Natural killer cell (primary cell): Measurements from ENCODE around the gene CSRP1. TPM values are rescaled to one million over a fixed set of nuclear protein-coding genes. Genes with fewer than 3 reads are reported as not detected.

ENCODE experiments used
- ATAC-seq, 3 donors: fragments of 150-1000 bp in 2 of 3; fragments of 200-7000 bp in 1 of 3; cut with Tn5 transposase; 1 replicate in 1 of 3; 2 replicates in 2 of 3; pipeline ENCODE4 v1.10.0; 2021; ENCODE audit warnings: mild to moderate bottlenecking in 2 of 3, moderate library complexity in 2 of 3
- DNase-seq, 2 donors: peaks; one replicate each; pipeline versions ENCODE4 v3.0.0 to v3.0.0-alpha.2; 2013 to 2021; ENCODE audit warnings: mixed read lengths in 1 of 2
- H3K27ac ChIP-seq: one replicate; pipeline ENCODE4 v1.5.1; 2013; ENCODE audit warnings: mild to moderate bottlenecking, low read length
- H3K27me3 ChIP-seq: one replicate; pipeline ENCODE4 v1.6.1; 2013; ENCODE audit warnings: low read length; ENCODE audit not compliant: control insufficient read depth, insufficient read depth
- H3K36me3 ChIP-seq: one replicate; pipeline ENCODE4 v1.6.1; 2013; ENCODE audit warnings: low read length; ENCODE audit not compliant: control insufficient read depth, insufficient read depth
- H3K4me1 ChIP-seq: one replicate; pipeline ENCODE4 v1.6.1; 2013; ENCODE audit warnings: low read length; ENCODE audit not compliant: control insufficient read depth, insufficient read depth
- H3K4me3 ChIP-seq: one replicate; pipeline ENCODE4 v1.5.1; 2013; ENCODE audit warnings: low read length
- H3K9me3 ChIP-seq: one replicate; pipeline ENCODE4 v1.6.1; 2013; ENCODE audit warnings: low read length; ENCODE audit not compliant: control insufficient read depth, insufficient read depth
- H3K27ac Mint-ChIP-seq, 2 donors: one replicate each; pipeline ENCODE4 v1.8.0; 2022; ENCODE audit warnings: mild to moderate bottlenecking in 2 of 2, mixed read lengths in 2 of 2, moderate library complexity in 1 of 2
- H3K27me3 Mint-ChIP-seq, 2 donors: one replicate each; pipeline ENCODE4 v1.8.0; 2022; ENCODE audit warnings: low read depth in 2 of 2, mixed read lengths in 2 of 2
- H3K36me3 Mint-ChIP-seq: one replicate; pipeline ENCODE4 v1.8.0; 2022; ENCODE audit warnings: mixed read lengths
- H3K4me1 Mint-ChIP-seq, 2 donors: one replicate each; pipeline ENCODE4 v1.8.0; 2022; ENCODE audit warnings: mixed read lengths in 2 of 2
- H3K4me3 Mint-ChIP-seq: one replicate; pipeline ENCODE4 v1.8.0; 2022; ENCODE audit warnings: mild to moderate bottlenecking, moderate library complexity, mixed read lengths
- H3K9me3 Mint-ChIP-seq, 2 donors: one replicate each; pipeline ENCODE4 v1.8.0; 2022; ENCODE audit warnings: mixed read lengths in 2 of 2
- CTCF ChIP-seq: fragments of 200-600 bp; IDR thresholded peaks from one replicate; pipeline ENCODE4 v1.8.0; 2022; ENCODE audit warnings: antibody characterized with exemption
- WGBS: methylation state at CpG from one replicate; pipeline ENCODE4 v1.1.7; 2013; ENCODE audit warnings: missing lambda C conversion rate; ENCODE audit not compliant: insufficient coverage; 5-methylcytosine and 5-hydroxymethylcytosine counted together
- intact Hi-C: fragments of 100-400 bp; cut with micrococcal nuclease; formaldehyde crosslinking; loops from one replicate; pipeline ENCODE4 v1.14.2; 2022
- total RNA-seq, 4 donors: library from RNA; stranded (reverse); fragments of 120-200 nt in 1 of 4; gene quantifications; one replicate each; pipeline versions ENCODE4 v1.2.3 to v1.2.4, GENCODE V29; 2013 to 2022

The CSRP1 gene
- total RNA-seq, 3 donors from 2014 or later (not counting 1 experiment from before 2014, with no cell fraction given): 36.9 to 48.4 (median 44.1) TPM

GRCh38 chr1:201505503-201505890 is 1.4 kb downstream of the CSRP1 start:
- Mint-ChIP-seq H3K36me3 (no peaks in the 10 kb centered on the region), H3K4me1 (peaks cover 17 to 31% of the 10 kb centered on the region in 2 donors), H3K4me3 (peak overlapping the region; percentile 88), H3K27me3 (no peaks in the 10 kb centered on the region), H3K27ac (peak overlapping the region; percentile 60 to 77), H3K9me3 (no peaks in the 10 kb centered on the region)
- intact Hi-C loops: no loop called here
- Histone ChIP-seq H3K36me3 (no peaks in the 10 kb centered on the region), H3K27ac (no peak overlapping the region), H3K4me3 (no peak overlapping the region), H3K4me1 (peaks cover 26% of the 10 kb centered on the region), H3K27me3 (no peaks in the 10 kb centered on the region), H3K9me3 (no peaks in the 10 kb centered on the region)
- no peak for ATAC-seq
- no peak for DNase-seq
- TF ChIP-seq CTCF: no peak
- WGBS: 49% methylated on average over 4 of the region's 4 CpGs

- Histone ChIP-seq H3K36me3 (no peaks in the 10 kb centered on the region), H3K27ac (no peak overlapping the region), H3K27me3 (no peaks in the 10 kb centered on the region), H3K4me1 (peaks cover 26% of the 10 kb centered on the region), H3K4me3 (no peak overlapping the region), H3K9me3 (no peaks in the 10 kb centered on the region)
- Mint-ChIP-seq H3K4me3 (peak overlapping the region; percentile 88), H3K27me3 (no peaks in the 10 kb centered on the region), H3K27ac (peak overlapping the region; percentile 60 to 77), H3K4me1 (peaks cover 17 to 31% of the 10 kb centered on the region in 2 donors), H3K9me3 (no peaks in the 10 kb centered on the region), H3K36me3 (no peaks in the 10 kb centered on the region)
- ATAC-seq (no peak), DNase-seq (no peak)
- intact Hi-C loops: no loop called here
- no peak for TF ChIP-seq CTCF
- 97% methylated on average over 9 of the region's 9 CpGs for WGBS
These were observed 2.0 kb downstream of the CSRP1 start for GRCh38 chr1:201504799-201505502.

GRCh38 chr1:201504179-201504631 is 2.7 kb downstream of the CSRP1 start:
- no peaks in the 10 kb centered on the region for H3K27me3 ChIP-seq
- H3K36me3 Mint-ChIP-seq: no peaks in the 10 kb centered on the region
- H3K27ac Mint-ChIP-seq: no peak overlapping the region
- TF ChIP-seq CTCF: no peak
- ATAC-seq (no peak), DNase-seq (no peak)
- no peak overlapping the region for H3K4me3 Mint-ChIP-seq
- no peak overlapping the region for H3K4me3 ChIP-seq
- H3K9me3 Mint-ChIP-seq: no peaks in the 10 kb centered on the region
- H3K9me3 ChIP-seq: no peaks in the 10 kb centered on the region
- no peaks in the 10 kb centered on the region for H3K36me3 ChIP-seq
- H3K4me1 ChIP-seq: peaks cover 26% of the 10 kb centered on the region
- H3K4me1 Mint-ChIP-seq: peaks cover 17 to 31% of the 10 kb centered on the region in 2 donors
- intact Hi-C loops: no loop called here
- no peak overlapping the region for H3K27ac ChIP-seq
- WGBS: 98% methylated on average over 3 of the region's 3 CpGs
- no peaks in the 10 kb centered on the region for H3K27me3 Mint-ChIP-seq
